IPS-NIHi7 (cell line): ENCODE data around the gene HS3ST3A1.
A peak's percentile ranks its signal among the peaks of the same experiment; 100 is the strongest.

ENCODE experiments used
- DNase-seq: peaks from one replicate; pipeline ENCODE4 v3.0.0; 2012; ENCODE audit warnings: mixed read lengths; ENCODE audit errors: extremely low spot score

Gene HS3ST3A1

DNA sequence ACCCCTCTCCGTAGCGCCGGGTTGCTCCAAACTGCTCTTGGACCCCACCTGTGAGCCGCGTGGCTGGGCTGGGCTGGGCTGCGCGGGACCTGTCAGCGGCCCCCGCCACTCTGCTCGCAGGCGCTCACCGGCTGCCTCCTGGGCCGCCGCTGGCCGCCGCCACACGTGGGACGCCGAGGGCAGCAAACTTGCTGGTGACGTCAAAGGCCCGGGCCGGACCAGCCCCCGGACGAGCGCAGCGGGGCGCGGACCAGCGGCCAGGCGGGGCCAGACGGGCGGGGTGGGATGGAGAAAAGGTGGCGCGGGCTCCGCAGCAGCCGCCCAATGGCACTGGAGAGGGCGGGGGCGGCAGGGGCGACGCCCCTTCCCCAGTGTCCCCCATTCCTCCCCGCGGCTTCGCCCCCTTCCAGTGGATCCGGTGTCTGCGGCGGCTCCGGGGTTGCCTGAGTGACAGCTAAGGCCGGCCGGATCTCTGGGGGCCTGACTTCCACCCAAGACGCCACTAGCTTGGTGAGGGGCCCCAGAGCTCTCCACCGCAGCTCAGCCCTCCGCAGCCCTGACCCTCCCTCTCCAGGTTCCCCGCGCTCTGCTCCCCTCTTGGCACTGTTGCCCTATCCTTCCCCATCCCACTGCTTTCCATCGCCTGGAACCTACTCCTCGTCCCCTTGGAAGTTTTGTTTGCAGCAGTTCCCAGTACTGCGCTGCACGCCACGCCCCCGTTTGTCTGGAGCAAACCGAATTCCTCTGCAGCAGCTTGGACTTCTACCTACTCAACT is at the start of gene HS3ST3A1:
TSS of gene HS3ST3A1 (minus strand) at position 154 of the 776 bp plus-strand sequence. CDS start 800 bp downstream, outside the sequence.
- DNase-seq: peak; percentile 86

DNA sequence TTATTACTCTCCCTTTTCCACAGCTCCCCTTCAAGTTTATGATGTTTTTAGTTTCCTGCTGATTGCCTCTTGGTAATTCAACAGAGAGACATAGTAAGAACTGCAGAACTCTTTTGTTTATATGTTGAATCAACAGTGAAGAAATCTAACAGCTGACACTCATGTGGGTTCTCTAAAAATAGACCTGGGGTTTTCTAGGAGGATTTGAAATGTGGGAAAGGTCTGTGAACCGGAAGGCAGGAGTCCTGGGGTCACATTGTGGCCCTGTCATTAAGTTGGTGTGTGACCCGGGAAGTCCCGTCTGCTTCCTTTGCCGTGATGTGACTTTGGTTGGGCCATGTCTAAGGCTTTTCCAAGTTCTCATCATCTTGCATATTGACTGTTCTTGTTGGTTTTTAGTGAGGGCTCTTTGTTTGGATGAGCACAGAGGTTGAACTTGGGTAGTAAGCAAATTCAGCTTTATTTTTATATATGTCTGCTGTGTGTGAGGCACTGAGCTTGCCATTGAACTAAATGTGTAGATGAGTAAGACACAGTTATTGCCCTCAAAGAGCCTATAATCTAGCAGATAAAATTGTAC is 48.5 kb upstream of the HS3ST3A1 start:
- no peak for DNase-seq

DNA sequence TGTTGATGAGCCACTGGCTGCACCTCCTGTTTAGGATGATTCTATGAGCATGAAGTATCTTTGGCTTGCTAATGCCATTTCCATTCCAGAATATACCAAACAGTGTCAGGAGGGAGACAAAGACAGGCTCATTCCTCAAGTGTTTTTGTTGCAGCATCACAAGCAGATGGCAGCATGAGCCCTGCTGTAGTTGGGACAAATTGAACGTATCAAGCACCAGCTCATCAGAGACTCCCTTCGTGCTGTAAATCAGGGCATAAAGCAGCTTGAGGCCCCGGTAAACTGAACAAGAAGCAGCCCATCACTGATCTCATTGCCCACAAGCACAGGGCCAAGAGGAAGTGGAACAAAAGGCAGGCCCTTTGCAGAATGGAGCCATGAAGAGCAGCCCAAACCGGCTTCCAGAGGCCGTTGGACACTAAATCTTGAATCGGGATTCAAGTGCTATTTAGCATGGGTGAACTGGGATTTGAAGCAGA is 45.9 kb upstream of the HS3ST3A1 start:
- DNase-seq: no peak

DNA sequence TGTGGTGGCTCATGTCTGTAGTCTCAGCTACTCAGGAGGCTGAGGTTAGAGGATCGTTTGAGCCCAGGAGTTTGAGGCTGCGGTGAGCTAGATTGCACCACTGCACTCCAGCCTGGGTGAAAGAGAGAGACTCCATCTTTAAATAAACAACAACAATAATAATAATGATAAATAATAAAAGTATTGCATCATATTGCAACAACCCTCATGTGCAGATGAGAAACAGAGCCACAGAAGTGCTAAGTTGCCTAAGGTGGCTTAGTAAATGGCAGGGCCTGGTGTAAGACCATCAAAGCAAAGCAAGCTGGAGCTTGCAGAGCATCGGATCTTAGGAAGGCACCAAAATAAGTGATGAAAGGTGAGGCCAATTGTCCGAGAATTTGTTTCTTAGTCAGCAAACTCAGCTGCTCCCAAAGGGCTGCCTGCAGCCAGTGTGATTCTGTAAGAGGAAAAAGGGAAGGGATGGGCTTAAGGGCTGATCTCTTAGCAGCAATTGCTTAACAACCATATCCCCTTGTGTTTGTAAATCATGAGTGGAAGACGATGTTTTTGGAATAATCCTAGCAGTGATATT is 45.3 kb upstream of the HS3ST3A1 start:
- no peak for DNase-seq

DNA sequence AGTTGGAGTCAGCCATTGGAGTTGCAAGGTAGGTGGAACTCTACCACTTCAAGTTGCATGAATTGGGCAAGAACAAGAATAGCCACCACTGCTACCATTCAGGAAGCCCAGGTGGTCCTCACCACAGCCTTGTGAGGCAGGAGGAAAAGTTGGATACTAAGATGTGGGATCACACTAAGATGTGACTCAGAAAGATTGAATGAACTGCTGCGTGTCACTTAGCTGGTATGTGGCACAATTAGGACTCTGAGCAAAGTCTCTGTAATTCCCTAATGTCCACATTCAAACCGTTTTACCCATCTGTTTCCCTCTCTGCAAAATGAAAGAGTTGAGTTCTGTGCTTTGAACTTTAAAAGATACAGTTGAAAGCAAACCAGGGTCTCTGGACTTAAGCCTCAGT is 44.7 kb upstream of the HS3ST3A1 start:
- no peak for DNase-seq

DNA sequence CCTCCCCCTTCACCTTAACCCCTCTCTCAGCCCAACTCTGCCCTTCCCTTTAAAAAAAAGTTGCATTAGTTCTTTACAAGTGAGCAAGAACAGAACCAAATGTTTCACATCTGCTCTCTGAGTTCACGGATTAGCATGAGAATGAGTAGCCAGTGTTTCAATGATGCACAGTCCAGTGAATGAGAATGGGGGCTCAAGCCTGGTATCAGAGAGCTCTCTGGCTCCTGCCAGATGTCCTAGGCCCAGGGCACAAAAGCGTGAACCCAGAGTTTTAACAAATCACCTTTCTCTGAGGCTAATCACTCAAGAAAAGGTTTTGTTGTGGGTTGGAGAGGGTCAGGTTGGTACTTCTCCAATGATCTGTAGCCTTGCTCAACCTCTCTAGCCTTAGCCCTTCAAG is 41.5 kb upstream of the HS3ST3A1 start:
- no peak for DNase-seq

DNA sequence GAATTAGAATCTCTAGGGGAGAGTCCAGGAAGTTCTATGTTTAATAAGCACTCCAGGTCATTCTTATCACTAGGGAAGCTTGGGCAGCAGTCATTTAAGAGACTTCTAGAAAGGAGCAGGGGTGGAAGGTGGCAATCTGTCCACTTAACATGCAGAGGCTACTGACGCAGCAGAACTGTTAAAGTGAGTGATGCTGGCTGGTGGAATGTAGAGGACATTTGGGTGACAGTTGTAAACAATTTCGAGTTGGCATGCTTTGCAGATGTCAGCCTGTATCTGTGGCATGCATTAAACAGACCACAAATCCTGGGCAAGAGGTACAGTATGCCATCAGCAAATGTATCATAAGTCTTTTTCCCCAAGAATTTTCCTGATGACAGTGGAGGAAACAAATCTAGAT is 40.5 kb upstream of the HS3ST3A1 start:
- DNase-seq: no peak

DNA sequence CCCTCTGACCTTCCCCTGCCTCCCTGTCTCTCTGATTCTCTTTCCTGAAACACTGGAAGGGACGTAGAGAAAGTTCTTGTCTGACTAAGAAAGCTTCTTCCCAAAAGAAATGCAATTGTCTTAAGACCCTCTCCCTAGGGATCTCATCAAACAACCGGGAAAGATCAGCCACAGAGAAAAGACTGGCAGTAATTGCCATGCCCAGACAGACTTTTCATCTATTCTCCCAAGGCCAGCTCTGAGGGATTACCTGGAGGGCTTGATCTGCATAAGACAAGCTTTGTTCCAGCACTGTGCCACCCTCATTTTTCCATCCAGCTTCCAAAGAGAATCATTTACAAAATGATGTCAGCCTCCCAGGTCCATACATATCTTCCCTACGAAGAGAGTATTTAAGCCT is 38.8 kb upstream of the HS3ST3A1 start:
- DNase-seq: no peak

DNA sequence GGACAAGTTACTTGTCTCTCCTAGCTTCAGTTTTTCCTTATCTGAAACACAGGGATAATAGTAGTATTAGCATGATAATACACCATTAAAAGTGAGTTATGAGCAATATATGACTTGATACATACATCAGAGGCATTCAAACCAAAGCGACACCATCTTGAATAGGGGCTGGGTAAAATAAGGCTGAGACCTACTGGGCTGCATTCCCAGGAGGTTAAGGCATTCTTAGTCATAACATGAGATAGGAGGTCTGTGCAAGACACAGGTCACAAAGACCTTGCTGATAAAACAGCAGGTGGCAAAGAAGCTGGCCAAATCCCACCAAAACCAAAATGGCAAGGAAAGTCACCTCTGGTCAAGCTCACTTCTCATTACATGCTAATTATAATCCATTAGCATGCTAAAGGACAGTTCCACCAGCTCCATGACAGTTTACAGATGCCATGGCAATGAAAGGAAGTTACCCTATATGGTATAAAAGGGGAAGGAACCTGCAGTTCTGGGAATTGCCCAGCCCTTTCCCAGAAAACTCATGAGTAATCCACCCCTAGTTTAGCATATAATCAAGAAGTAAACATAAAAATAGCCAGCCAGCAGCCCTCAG is 37.2 kb upstream of the HS3ST3A1 start:
- DNase-seq: no peak

DNA sequence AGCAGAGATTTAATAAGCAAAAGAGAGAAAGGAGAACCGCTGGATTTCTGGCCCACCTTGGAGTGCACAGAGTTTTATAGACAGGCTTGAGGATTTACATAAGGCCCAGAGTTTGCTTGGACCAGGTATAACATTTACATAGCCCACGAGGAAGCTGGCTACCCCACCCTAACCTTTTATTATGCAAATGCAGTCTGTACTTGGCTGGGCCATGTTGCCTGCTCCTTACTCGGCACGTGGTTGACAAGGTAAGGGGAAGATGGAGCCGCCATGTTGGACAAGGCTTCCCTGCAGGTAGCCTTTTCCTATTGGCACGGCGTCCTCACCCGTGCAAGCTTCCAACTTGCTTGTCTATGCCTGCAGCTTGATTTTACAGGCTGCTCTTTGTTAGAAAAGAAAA is 35.2 kb upstream of the HS3ST3A1 start:
- no peak for DNase-seq

DNA sequence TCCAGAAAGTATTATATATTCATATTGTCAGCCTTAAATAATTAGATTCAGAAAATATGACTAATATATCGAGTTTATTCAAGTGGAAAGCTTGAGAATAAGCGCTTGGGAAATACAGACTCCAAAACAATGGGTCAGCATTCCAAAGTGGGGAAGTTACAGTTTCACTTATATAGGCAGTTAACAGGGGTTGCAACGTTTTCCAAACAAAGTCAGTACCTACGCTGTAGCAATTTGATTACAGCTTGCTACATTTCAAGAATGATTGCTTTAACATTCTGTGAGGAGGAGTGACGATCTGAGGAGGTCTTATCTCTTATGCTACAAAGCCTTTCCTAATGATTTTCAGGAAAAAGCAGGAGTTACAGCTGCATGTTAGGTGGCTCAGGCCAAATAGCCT is 34.2 kb upstream of the HS3ST3A1 start:
- DNase-seq: no peak

DNA sequence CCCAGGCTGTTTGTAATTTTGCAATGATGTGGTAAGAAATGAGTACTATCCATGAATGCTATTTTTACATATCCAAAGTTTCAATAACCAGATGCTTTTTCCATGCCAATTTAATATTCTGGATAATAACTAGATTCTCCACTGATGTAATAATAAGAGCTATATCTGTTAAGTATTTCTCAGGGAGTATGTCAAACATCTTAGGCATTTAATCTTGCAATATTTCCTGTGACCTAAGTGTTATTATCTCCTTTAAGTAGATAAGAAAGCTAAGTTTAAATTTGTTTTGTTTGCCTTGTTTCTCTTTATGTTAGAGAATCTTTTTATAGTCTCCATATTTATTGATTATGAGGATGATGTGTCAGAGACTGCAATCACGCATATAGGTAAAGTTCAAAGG is 32.3 kb upstream of the HS3ST3A1 start:
- DNase-seq: no peak

DNA sequence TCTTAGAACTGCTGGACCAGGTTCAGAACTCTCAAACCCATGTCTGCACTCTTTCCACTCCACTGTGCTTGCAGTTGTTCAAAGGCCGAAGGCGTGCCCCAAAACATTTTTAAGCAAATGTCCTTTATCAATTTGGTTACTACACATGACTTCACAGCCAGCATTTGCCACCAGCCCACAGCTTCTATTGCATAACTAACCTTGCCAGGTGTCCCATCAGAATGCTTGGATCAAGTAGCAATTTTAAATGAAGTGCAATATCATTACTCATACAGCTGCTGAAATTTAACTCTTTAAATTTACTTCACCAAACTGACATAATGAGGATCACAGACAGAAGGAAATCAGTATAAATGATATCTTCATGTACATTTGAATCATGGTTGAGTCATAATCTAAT is 29.8 kb upstream of the HS3ST3A1 start:
- no peak for DNase-seq

DNA sequence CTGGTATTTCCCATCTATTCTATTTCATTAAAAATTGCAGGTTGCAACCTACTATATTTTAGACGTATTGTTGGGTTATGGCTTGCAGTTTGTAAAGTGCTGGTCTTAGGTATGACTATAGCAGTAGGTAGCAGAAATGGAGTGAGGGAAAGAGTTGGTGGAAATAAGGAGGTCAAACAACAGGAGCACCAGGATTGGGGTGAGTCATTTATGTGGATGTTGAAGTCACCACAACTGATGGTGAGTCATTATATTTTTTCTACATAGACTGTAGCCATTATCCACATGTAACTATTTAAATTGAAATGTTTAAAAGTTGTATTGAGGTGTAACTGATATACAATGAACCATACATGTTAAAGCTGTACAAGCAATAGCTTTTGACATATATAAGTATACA is 25.0 kb upstream of the HS3ST3A1 start:
- no peak for DNase-seq

DNA sequence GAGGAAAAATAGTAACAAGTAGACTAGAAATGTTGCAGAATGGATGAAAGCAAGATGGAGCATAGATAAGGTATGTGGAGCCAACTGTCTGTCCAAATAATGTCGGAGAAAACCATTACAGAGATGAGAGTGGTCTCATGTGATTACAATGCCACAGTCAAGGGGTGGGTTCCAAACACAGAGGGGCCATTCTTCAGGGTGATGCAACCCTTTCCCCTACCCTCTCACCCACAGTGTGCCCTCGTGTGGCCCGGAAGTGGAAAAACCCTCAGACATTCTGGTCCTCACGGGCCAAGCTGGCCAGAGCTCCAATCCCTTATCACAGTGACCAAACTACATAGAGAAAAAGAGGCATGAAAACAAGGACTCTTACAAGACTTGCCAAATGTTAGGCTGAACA is 17.7 kb upstream of the HS3ST3A1 start:
- peak; percentile 24 for DNase-seq

DNA sequence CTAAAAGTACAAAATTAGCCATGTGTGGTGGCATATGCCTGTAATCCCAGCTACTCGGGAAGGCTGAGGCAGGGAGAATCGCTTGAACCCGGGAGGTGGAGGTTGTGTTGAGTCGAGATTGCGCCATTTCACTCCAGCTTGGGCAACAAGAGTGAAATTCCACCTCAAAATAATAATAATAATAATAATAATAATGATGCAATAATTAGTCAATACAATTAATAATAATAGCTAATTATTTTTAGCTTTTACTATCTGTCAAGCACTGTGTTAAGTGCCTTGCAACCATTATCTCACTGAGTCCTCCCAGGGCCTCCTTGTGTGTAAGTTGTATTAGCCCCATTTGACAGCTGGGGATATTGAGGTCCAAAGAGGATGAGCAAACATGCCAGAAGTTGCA is 14.3 kb upstream of the HS3ST3A1 start:
- DNase-seq: no peak

DNA sequence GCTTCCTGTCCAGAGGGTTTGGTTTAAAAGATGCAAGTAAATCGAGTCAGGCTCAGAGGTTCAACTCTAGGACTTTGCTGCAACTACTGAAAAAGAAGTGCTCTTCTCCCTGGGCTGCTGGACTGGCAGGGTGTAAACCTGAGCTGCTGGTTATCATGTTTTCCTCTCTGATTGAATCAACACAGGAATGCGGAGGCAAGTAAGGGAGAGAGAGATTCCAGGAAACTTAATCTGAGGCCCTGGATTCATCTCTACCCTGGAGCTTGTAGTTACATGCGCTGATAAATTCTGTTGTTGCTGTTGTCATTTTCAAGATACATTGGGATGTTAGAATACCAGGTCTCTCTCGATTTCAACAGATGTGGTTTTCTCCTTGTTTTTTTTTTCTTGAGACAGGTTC is 8.2 kb upstream of the HS3ST3A1 start:
- no peak for DNase-seq

DNA sequence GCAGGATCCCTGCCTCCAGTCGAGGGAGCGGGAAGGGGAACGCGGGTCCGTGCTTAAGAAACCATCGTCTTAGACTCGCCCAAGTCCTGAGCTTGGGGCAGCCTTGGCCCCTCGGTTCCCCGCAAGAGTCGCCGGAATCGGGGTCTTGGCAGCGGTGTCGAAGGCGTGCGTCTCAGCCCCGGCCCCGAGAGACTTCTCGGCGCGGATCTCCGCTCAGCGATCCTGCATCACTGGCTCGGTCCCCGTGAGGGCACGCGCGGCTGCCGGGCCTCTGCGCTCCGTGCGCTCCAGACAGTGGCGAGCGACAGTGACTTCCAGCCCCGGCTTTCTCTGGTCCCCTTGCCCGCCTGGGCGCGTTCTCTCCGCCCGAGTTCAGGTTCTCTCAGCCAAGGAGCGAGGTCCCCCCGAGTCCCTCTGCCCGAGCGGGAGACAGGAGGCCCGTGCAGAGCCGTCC is 380 bp downstream of the HS3ST3A1 start:
- DNase-seq: peak; percentile 10

DNA sequence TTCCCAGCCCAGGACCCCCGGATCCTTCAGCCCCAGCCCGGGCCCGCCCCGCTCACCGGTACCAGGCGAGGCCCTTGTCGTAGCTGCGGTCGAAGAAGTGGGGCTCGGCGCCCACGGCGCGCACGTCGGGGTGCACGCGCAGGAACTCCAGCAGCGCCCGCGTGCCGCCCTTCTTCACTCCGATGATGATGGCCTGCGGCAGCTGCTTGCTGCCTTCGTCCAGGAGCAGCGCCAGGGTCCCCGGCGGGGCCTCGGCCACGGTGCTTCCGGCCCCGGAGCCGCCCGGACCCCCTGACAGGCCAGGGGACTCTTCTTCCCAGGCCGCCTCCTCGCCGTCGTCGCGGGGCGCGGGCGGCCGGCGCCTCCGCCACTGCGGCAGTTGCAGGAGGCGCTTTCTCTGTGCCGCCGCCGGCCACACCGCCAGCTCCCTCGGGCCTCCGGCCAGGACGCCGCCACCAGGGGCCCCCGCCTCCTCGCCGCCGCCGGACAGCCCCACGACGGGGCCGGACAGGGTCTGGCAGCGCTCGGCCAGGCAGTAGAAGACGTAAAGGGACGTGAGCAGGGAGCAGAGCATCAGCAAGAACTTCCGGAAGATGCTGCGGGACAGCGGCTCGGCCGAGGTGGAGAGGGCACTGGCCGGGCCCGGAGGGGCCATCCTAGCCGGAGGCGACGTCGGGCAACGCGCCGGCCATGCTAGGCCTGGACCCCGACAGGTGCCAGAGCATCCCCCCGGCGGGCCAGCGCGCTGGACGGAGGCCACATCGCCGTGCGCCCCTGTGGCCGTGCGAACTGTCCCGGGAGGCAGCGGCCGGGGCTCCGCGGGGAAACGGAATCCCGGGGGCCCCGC is 1.0 kb downstream of the HS3ST3A1 start:
- DNase-seq: peak; percentile 14

DNA sequence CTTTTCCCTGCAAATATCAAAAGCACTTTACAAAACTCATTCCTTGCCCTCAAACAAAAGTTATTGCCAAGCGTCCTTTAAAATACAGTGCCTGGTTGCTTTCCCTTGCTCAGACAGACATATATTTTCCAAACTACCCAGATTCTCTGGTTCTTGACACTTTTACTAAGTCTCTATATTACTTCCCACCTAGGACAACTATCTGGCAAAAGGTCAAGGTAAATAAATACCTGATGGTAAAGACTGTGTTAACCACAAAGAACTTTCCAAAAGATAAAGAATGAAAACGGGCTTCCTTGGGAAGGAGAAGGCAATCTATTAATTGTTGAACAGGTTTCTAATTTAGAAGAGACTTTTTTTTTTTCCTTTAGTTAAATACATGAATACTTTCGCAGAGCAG is 1.9 kb downstream of the HS3ST3A1 start:
- no peak for DNase-seq

DNA sequence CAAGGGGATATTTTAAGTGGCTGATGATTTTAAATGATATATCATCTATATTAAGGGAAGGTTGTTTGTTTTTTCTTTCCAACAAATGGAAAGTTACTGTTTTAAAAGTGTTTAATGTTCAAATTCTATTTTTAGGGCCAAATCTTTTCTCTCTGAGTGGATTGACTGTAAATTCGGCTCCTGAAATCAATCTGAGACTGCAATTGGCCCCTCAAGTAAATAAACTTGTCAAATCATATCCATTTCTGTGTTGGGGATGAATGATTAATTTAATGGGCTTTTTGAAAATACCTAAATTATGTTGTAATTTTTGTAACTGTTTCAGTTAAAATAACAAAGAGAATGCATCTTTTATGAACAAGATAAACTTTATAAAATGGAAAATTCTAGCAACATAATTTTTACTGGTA is 2.6 kb downstream of the HS3ST3A1 start:
- no peak for DNase-seq
